ENCODE results near the gene METAP1D.

The METAP1D gene

DNA sequence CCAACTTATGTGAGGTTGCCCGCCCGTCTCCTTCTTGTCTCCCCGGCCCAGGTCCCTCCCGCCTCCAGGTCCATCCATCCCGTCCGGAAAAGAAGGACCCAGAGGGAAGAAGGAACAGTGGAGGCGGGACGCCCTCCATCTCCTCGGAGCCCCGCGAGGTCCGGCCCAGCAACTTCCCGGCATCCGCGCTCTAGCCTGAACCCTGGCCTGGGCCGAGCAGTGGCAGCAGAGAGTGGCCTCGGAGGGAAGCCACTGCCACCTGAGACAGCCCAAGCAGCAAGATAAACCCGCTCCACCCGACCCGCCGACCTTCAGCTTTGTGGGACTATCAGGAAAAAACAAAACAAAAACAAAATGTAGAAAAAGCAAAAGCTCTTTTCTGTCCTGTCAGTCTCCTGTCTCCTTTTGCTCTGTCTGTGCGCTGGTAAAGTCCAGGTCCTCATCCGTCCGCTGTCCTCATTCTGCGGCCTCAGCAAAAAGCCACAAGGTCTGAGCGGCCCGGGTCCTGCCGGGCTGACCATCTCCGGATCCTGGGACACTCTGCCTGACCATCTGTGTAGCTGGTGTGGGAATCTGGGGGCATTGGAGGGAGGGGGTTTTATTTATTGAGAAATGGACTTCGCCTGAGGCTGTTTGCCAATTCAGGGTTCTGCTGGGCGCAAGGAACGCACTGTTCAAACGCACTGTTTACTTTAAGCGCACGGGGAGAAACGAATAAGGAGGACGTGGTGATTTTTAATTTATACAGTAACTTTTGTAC lies 88.7 kb downstream of the METAP1D start:
- TF ChIP-seq REST (IDR thresholded peaks at IDR 0.05; ENCODE audit: low read depth) (no peak), NFIC (IDR thresholded peaks at IDR 0.05) (no peak), TCF12 (IDR thresholded peaks at IDR 0.05; ENCODE audit: low read depth) (no peak), USF1 (IDR thresholded peaks at IDR 0.05) (no peak), EP300 (IDR thresholded peaks at IDR 0.05; ENCODE audit: borderline replicate concordance) (no peak), MAX (IDR thresholded peaks at IDR 0.05) (no peak), CREB1 (IDR thresholded peaks at IDR 0.05; ENCODE audit: low read depth) (no peak), ZBTB7A (IDR thresholded peaks at IDR 0.05; ENCODE audit: low read depth) (no peak), YY1 (IDR thresholded peaks at IDR 0.05; ENCODE audit: low read depth) (no peak), TAF1 (IDR thresholded peaks at IDR 0.05; ENCODE audit: low read depth) (no peak)

DNA sequence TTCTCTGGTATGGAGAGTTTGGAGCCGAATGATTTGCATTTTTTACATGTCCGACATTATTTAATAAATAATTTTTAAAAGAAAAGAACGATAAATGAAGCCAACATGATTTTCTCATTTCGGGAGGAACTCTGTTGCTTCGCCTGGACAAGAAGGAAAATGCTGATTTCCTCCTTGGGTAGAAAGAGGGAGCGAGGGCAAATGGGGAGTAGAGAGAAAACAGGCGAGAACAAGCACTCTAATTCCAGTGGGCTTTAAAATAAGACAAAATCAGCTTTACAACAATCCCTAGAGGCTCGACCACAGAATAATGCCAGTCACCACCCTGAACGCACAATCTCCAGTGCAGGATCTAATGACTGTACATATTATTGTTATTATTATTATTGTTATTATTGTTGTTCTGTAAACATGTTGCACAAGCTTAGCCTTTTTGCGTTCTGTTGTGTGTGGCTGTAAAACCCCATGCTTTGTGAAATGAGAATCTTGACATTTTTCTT lies 89.3 kb downstream of the METAP1D start:
- TF ChIP-seq EGR1 (IDR thresholded peaks at IDR 0.05) (no peak), TCF12 (IDR thresholded peaks at IDR 0.05; ENCODE audit: low read depth) (no peak), TEAD4 (IDR thresholded peaks at IDR 0.05) (no peak)

- TF ChIP-seq CEBPB (IDR thresholded peaks at IDR 0.05) (no peak), EP300 (IDR thresholded peaks at IDR 0.05; ENCODE audit: borderline replicate concordance) (no peak), FOXM1 (IDR thresholded peaks at IDR 0.05; ENCODE audit: borderline replicate concordance, low read depth) (no peak), USF1 (IDR thresholded peaks at IDR 0.05) (no peak), NFIC (IDR thresholded peaks at IDR 0.05) (no peak), TCF12 (IDR thresholded peaks at IDR 0.05; ENCODE audit: low read depth) (no peak), REST (IDR thresholded peaks at IDR 0.05; ENCODE audit: low read depth) (no peak), EGR1 (IDR thresholded peaks at IDR 0.05) (no peak), CREB1 (IDR thresholded peaks at IDR 0.05; ENCODE audit: low read depth) (no peak), YY1 (IDR thresholded peaks at IDR 0.05; ENCODE audit: low read depth) (no peak), RAD21 (IDR thresholded peaks at IDR 0.05; ENCODE audit: low read depth) (no peak), TEAD4 (IDR thresholded peaks at IDR 0.05) (no peak), TAF1 (IDR thresholded peaks at IDR 0.05; ENCODE audit: low read depth) (no peak), ZBTB7A (IDR thresholded peaks at IDR 0.05; ENCODE audit: low read depth) (no peak), MAX (IDR thresholded peaks at IDR 0.05) (no peak)
These were observed 89.9 kb downstream of the METAP1D start for GRCh38 chr2:172089633-172090032.

GRCh38 chr2:172090044-172090961 lies 90.5 kb downstream of the METAP1D start:
- no peak for TF ChIP-seq CREB1 (IDR thresholded peaks at IDR 0.05; ENCODE audit: low read depth)
- TF ChIP-seq REST (IDR thresholded peaks at IDR 0.05; ENCODE audit: low read depth): no peak
- TF ChIP-seq TCF12 (IDR thresholded peaks at IDR 0.05; ENCODE audit: low read depth): no peak
- TF ChIP-seq RAD21 (IDR thresholded peaks at IDR 0.05; ENCODE audit: low read depth): no peak
- TF ChIP-seq TAF1 (IDR thresholded peaks at IDR 0.05; ENCODE audit: low read depth): no peak
- TF ChIP-seq NFIC (IDR thresholded peaks at IDR 0.05): no peak
- TF ChIP-seq FOXM1 (IDR thresholded peaks at IDR 0.05; ENCODE audit: borderline replicate concordance, low read depth): no peak
